Esophagus squamous epithelium (tissue), 4 donors: Measurements from ENCODE around the gene TH.

ENCODE experiments used
- CTCF ChIP-seq, 6 experiments: fragments of 450-650 bp in 4 of 6; fragments of 200-600 bp in 2 of 6; sonication (generic) in 2 of 6; IDR thresholded peaks; one replicate each; pipeline ENCODE4 v1.5.1; 2016 to 2019; ENCODE audit warnings: antibody characterized with exemption in 6 of 6, mild to moderate bottlenecking in 4 of 6, moderate library complexity in 4 of 6
- POLR2A ChIP-seq, 4 donors: fragments of 450-650 bp; IDR thresholded peaks; one replicate each; pipeline ENCODE4 v1.6.1; 2017; ENCODE audit warnings: antibody characterized with exemption in 4 of 4, mild to moderate bottlenecking in 4 of 4, moderate library complexity in 3 of 4

GRCh38 chr11:2144544-2145248 is 26.9 kb downstream of the TH start:
- TF ChIP-seq CTCF (IDR thresholded peaks at IDR 0.05) (no peak), POLR2A (IDR thresholded peaks at IDR 0.05) (no peak)
